Mononuclear cell (primary cell): ENCODE measurements around the gene PDE10A. TPM values are rescaled to one million over a fixed set of nuclear protein-coding genes. Genes with fewer than 3 reads are reported as not detected.
"Not testable (repeated sequence)": the region's sequence is repeated elsewhere in the genome, so short reads cannot be mapped to it uniquely, and the experiment has no call there.

Source experiments
- H3K27me3 ChIP-seq: 2 replicates; pipeline ENCODE4 v1.6.0; 2011; ENCODE audit warnings: low read length, control low read depth; ENCODE audit not compliant: insufficient read depth
- H3K4me1 ChIP-seq: 2 replicates; pipeline ENCODE4 v1.5.1; 2011; ENCODE audit warnings: mild to moderate bottlenecking, low read length, control low read depth; ENCODE audit not compliant: insufficient read depth
- H3K4me3 ChIP-seq: 2 replicates; pipeline ENCODE4 v1.5.1; 2011; ENCODE audit warnings: mild to moderate bottlenecking, low read length, moderate library complexity
- H3K9me3 ChIP-seq: 2 replicates; pipeline ENCODE4 v1.5.1; 2011; ENCODE audit warnings: low read depth, mild to moderate bottlenecking, control low read depth, low read length
- total RNA-seq: library from RNA; depleted of rRNA; stranded (reverse); fragments of >200 nt; gene quantifications from one replicate; pipeline ENCODE4 v1.2.3, GENCODE V29; 2012

The PDE10A gene
- total RNA-seq, 1 donor, result 0.10 TPM

GRCh38 chr6:165632194-165632593 is 30.8 kb downstream of the PDE10A start:
- H3K27me3 ChIP-seq, result peaks cover 3% of the 10 kb centered on the region
- H3K4me1 ChIP-seq, result no peaks in the 10 kb centered on the region
- no peak overlapping the region for H3K4me3 ChIP-seq
- H3K9me3 ChIP-seq, result no peaks in the 10 kb centered on the region

- Histone ChIP-seq H3K4me1 (no peaks in the 10 kb centered on the region), H3K4me3 (no peak overlapping the region), H3K27me3 (no peaks in the 10 kb centered on the region), H3K9me3 (no peaks in the 10 kb centered on the region)
Measured at GRCh38 chr6:165630544-165630953, 32.5 kb downstream of the PDE10A start.

- Histone ChIP-seq H3K9me3 (no peaks in the 10 kb centered on the region), H3K4me3 (no peak overlapping the region), H3K27me3 (no peaks in the 10 kb centered on the region), H3K4me1 (no peaks in the 10 kb centered on the region)
Measured at GRCh38 chr6:165628955-165629354, 34.1 kb downstream of the PDE10A start.

GRCh38 chr6:165627366-165627765 is 35.7 kb downstream of the PDE10A start:
- Histone ChIP-seq H3K4me3 (no peak overlapping the region), H3K4me1 (no peaks in the 10 kb centered on the region), H3K27me3 (no peaks in the 10 kb centered on the region), H3K9me3 (no peaks in the 10 kb centered on the region)

GRCh38 chr6:165626711-165627110 is 36.3 kb downstream of the PDE10A start:
- H3K4me1 ChIP-seq, result no peaks in the 10 kb centered on the region
- H3K9me3 ChIP-seq, result no peaks in the 10 kb centered on the region
- H3K4me3 ChIP-seq, result no peak overlapping the region
- no peaks in the 10 kb centered on the region for H3K27me3 ChIP-seq

GRCh38 chr6:165624871-165625639 is 38.0 kb downstream of the PDE10A start:
- Histone ChIP-seq H3K4me1 (no peaks in the 10 kb centered on the region), H3K4me3 (no peak overlapping the region), H3K27me3 (no peaks in the 10 kb centered on the region), H3K9me3 (no peaks in the 10 kb centered on the region)

GRCh38 chr6:165621940-165622339 is 41.1 kb downstream of the PDE10A start:
- Histone ChIP-seq H3K4me3 (no peak overlapping the region), H3K4me1 (no peaks in the 10 kb centered on the region), H3K9me3 (no peaks in the 10 kb centered on the region), H3K27me3 (no peaks in the 10 kb centered on the region)

- not testable (repeated sequence) for H3K4me1 ChIP-seq
Measured at GRCh38 chr6:165618891-165619290, 44.1 kb downstream of the PDE10A start.

GRCh38 chr6:165618241-165618640 is 44.8 kb downstream of the PDE10A start:
- no peak overlapping the region for H3K4me3 ChIP-seq
- H3K4me1 ChIP-seq, result no peaks in the 10 kb centered on the region
- no peaks in the 10 kb centered on the region for H3K27me3 ChIP-seq
- H3K9me3 ChIP-seq, result no peaks in the 10 kb centered on the region

More at GRCh38 chr6:165618891-165619290, 44.1 kb downstream of the PDE10A start:
- not testable (repeated sequence) for H3K9me3 ChIP-seq, H3K4me3 ChIP-seq, H3K27me3 ChIP-seq

- Histone ChIP-seq H3K4me1 (no peaks in the 10 kb centered on the region), H3K9me3 (no peaks in the 10 kb centered on the region), H3K4me3 (no peak overlapping the region), H3K27me3 (no peaks in the 10 kb centered on the region)
Measured at GRCh38 chr6:165617528-165617927, 45.5 kb downstream of the PDE10A start.

GRCh38 chr6:165616116-165616515 is 46.9 kb downstream of the PDE10A start:
- Histone ChIP-seq H3K4me3 (no peak overlapping the region), H3K27me3 (no peaks in the 10 kb centered on the region), H3K4me1 (no peaks in the 10 kb centered on the region), H3K9me3 (no peaks in the 10 kb centered on the region)

GRCh38 chr6:165615636-165616035 is 47.4 kb downstream of the PDE10A start:
- Histone ChIP-seq H3K4me3 (no peak overlapping the region), H3K27me3 (no peaks in the 10 kb centered on the region), H3K9me3 (no peaks in the 10 kb centered on the region), H3K4me1 (no peaks in the 10 kb centered on the region)

- no peak overlapping the region for H3K4me3 ChIP-seq
- H3K4me1 ChIP-seq, result no peaks in the 10 kb centered on the region
- no peaks in the 10 kb centered on the region for H3K27me3 ChIP-seq
- H3K9me3 ChIP-seq, result no peaks in the 10 kb centered on the region
Measured at GRCh38 chr6:165611294-165611693, 51.7 kb downstream of the PDE10A start.

- not testable (repeated sequence) for H3K27me3 ChIP-seq, H3K4me1 ChIP-seq, H3K4me3 ChIP-seq, H3K9me3 ChIP-seq
Measured at GRCh38 chr6:165608577-165608976, 54.5 kb downstream of the PDE10A start.

- H3K4me3 ChIP-seq, result no peak overlapping the region
- no peaks in the 10 kb centered on the region for H3K4me1 ChIP-seq
- no peaks in the 10 kb centered on the region for H3K27me3 ChIP-seq
- no peaks in the 10 kb centered on the region for H3K9me3 ChIP-seq
Measured at GRCh38 chr6:165606740-165607008, 56.4 kb downstream of the PDE10A start.

- H3K4me1 ChIP-seq, result no peaks in the 10 kb centered on the region
- H3K27me3 ChIP-seq, result no peaks in the 10 kb centered on the region
- no peak overlapping the region for H3K4me3 ChIP-seq
- no peaks in the 10 kb centered on the region for H3K9me3 ChIP-seq
Measured at GRCh38 chr6:165605901-165606739, 56.9 kb downstream of the PDE10A start.
